NCI-H2171 treated with DMSO at 0.1 percent for 48 hours (cell line): Measurements from ENCODE around the gene GFER.
"Not testable (repeated sequence)": the region's sequence is repeated elsewhere in the genome, so short reads cannot be mapped to it uniquely, and the experiment has no call there.

Source experiments
- DNase-seq: peaks from one replicate; lab custom pipeline; 2025; lab: John Stamatoyannopoulos, UW

Gene GFER

GRCh38 chr16:1983544-1984346, at the start of gene GFER:
Gene GFER (plus strand): TSS chr16:1984193. CDS start chr16:1984219, 26 bp downstream.
- DNase-seq = peak; percentile 74

DNA sequence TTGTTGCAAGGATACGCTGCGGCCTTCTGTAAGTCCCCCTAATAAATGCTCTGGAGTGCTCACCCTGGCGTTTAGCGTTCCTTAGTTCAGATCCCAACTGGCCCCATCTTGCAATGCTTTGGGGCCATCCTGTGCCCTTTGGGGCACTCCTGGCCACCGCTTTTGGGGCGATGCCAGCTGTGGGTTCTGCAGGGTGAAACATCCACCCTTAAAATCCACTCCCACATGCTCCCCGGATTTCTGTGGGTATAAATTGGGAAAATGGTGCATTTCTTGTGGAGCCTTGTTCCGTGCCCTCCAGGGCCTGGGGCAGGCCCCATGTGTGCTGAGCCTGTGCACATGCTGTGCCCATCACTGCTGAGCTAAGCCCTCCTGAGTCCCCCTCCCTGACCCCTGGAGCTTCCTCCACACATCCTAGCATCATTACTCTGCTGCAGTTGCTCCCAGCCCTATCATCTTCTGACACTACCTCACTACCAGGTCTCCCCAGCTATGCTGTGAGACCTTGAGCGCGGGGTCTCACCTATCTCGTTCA, 47.0 kb upstream of the GFER start:
- DNase-seq = no peak

GRCh38 chr16:1938316-1938715, 45.7 kb upstream of the GFER start:
- no peak for DNase-seq

DNA sequence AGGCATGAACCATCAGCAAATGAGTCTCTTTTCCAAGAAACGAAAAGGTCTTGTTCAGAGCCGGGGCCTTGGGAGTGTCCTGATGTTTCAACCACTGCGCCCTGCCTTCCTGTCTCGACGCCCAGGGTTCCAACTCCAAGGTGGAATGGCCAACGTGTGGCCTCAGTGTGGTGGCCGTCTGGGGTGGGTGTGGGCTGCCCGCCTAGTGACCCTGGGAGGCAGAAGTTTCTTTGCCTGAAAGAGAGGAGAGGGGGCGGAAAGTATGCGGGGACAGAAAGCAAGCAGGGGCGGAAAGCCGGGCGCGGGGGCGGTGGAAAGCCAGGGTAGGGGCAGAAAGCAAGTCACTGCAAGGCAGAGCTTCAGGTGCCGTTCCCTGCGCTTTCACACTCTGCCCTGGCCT, 45.1 kb upstream of the GFER start:
- DNase-seq = no peak

DNA sequence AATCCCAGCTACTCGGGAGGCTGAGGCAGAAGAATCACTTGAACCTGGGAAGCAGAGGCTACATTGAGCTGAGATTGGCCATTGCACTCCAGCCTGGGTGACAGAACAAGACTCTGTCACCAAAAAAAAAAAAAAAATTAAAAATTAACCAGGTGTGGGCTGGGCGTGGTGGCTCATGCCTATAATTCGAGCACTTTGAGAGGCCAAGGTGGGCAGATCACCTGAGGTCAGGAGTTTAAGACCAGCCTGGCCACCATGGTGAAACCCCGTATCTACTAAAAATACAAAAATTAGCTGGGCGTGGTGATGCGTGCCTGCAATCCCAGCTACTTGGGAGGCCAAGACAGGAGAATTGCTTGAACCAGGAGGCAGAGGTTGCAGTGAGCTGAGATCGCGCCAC, 44.2 kb upstream of the GFER start:
- DNase-seq = not testable (repeated sequence)

DNA sequence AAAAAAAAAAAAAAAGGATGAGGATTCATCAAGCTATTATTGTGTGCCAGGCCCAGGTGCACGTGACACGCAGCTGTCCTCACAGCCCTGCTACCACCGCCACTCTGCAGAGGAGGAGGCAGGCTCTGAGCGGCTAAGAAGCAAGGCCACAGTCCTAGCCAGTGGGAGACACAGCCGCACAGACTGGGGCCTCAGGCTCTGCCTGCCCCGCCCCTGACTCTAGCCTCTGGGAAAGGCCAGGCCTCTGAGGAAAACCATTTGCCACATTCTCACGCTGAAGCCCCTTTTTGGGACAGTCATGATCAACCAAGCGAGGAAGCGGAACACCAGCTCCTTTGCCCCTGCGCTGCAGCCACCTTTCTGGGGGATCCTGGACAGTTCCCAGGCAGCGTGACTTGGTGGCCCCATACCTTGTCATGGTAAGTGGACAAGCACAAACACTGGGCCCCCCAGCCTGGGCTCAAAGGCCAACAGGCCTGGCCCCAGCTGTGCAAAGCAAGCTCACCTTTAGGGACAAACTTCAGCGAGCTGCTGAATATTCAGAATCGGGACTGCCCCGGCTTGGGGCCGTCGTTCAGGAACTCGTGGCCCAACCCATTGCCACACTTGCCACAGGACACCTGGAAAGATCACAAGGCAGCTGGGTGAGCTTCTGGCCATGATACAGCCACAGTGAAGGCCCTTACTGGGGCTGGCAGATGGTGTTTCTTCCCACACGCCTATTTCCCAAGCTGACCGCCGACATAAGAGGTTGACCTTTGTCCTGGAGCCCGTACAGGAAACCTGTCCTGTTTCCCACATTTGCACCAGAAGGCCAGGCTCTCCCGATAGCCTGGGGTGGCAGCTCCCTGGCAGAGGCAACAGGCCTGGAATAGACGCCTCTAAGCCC, 43.5 kb upstream of the GFER start:
- DNase-seq = no peak

- DNase-seq = no peak
These were observed 42.6 kb upstream of the GFER start for GRCh38 chr16:1941162-1942046.

GRCh38 chr16:1942047-1942809, 41.8 kb upstream of the GFER start:
- DNase-seq = no peak

GRCh38 chr16:1942810-1943726, 40.9 kb upstream of the GFER start, which contains the start of gene MSRB1:
Gene MSRB1 (minus strand): TSS chr16:1943199. CDS start chr16:1943156, 43 bp downstream.
- peak; percentile 99 for DNase-seq

GRCh38 chr16:1944612-1945199, 39.3 kb upstream of the GFER start:
- DNase-seq = no peak

- no peak for DNase-seq
These were observed 38.2 kb upstream of the GFER start for GRCh38 chr16:1945559-1946391.

DNA sequence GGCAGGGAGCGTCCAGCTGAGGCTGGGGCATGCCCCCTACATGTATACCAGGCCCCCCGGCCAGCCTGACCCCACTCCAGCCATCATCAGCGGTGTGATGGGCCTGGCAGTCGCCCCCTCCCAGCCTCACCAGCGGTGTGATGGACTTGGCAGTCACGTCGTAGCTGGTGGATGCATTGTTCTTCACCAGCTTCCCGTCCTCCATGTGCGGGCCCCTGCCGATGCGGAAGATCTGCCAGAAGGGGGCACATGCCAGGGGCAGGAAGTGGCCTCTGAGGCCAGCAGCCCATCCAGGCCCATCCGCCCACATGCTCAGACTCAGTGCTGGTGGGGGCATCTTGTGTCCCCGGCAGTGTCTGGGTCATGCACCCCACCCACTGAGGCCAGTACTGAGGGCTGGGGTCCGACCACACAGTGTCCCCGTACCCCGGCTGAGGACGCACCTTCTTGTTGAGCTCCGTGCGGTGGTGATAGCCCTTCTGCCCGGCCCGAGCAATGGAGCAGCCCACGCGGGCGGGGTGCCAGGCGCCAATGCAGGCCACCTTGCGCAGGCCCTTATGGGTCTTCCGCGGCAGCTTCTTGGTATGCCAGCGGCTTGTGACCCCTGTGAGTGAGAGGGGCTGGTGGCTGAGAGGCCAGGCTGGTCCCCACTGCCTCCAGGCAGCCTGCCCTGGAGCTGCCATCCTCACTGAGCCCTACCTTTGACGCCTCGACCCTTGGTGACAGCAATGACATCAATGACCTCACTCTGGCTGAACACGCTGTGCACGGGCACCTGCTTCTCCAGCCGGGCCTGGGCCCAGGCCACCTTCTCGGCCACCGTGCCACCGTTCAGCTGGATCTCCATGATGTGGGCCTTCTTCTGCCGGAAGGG, 37.3 kb upstream of the GFER start:
- no peak for DNase-seq

DNA sequence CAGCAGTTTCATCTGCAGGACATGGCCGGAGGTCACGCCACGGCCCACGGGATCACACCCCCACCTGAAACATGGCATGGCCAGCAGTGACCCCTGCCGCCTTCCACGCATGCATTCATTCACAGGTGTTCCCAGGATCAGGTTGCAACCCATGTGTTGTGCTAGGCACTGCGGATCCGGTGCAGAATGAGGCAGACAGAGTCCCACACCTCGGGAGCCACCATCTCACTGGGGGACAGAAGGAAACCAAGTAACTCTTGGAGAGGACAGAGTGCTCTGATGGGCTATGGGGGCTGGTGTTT, 36.7 kb upstream of the GFER start:
- no peak for DNase-seq

GRCh38 chr16:1949507-1949906, 34.5 kb upstream of the GFER start:
- DNase-seq = no peak

DNA sequence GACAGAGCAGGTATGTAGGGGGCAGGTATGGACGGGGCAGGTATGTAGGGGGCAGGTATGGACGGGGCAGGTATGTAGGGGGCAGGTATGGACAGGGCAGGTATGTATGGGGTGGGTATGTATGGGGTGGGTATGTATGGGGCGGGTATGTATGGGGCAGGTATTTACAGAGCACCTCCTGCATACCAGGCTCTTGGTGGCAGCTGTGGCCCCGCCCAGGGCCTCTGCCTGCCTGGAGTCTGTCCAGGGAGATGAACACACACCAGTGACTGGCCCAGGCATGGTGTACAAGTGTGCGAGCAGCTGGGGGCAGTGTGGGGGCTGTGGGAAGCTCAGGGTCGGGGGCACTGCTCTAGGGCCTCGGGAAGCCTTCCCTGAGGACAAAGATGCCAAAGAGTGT, 33.9 kb upstream of the GFER start:
- no peak for DNase-seq

- DNase-seq = no peak
These were observed 33.4 kb upstream of the GFER start for GRCh38 chr16:1950559-1950958.

DNA sequence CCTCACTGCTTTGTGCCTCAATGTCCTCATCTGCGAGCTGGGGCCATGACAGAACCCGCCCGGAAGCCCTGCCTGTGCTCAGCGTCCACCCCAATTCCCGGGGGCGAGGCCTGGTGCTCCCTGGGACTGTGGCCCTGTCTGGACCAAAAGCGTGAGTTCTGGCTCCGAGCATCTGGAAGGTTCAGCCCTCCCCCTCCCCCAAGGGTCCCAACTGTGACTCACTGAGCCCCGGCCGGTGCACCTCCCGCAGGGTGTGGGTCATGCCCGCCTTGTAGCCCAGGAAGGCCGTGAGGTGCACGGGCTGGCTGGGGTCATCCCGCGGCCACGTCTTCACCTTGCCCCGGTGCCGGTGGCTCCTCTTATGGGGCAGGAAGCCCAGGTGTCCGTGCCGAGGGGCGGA, 30.3 kb upstream of the GFER start:
- no peak for DNase-seq
